Neural progenitor cell (in vitro differentiated cells): ENCODE measurements around the gene DCLK2. TPM values are rescaled to one million over a fixed set of nuclear protein-coding genes. Genes with fewer than 3 reads are reported as not detected.

Experiments
- DNase-seq: peaks from one replicate; pipeline ENCODE4 v3.0.0-alpha.2; 2016; ENCODE audit warnings: low spot score
- H2AFZ ChIP-seq: fragments of 200-600 bp; sonication (generic); replicated peaks from 2 replicates; pipeline ENCODE4 v1.6.1; 2016; ENCODE audit warnings: antibody characterized with exemption
- H3F3A ChIP-seq: fragments of 200-600 bp; sonication (generic); 2 replicates; pipeline ENCODE4 v1.6.1; 2016; ENCODE audit warnings: antibody characterized with exemption, low read depth
- H3K27ac ChIP-seq: fragments of 200-600 bp; sonication (generic); 2 replicates; pipeline ENCODE4 v1.5.1; 2016; ENCODE audit warnings: mild to moderate bottlenecking
- H3K27me3 ChIP-seq: fragments of 200-600 bp; sonication (generic); 2 replicates; pipeline ENCODE4 v1.6.1; 2016; ENCODE audit warnings: mild to moderate bottlenecking, moderate library complexity
- H3K36me3 ChIP-seq: fragments of 200-600 bp; sonication (generic); 2 replicates; pipeline ENCODE4 v1.5.1; 2016
- H3K4me1 ChIP-seq: fragments of 200-600 bp; sonication (generic); 2 replicates; pipeline ENCODE4 v1.6.1; 2016; ENCODE audit warnings: mixed run types
- H3K4me2 ChIP-seq: fragments of 200-600 bp; sonication (generic); 2 replicates; pipeline ENCODE4 v1.6.1; 2016
- H3K4me3 ChIP-seq: fragments of 200-600 bp; sonication (generic); 2 replicates; pipeline ENCODE4 v1.5.1; 2016
- H3K79me2 ChIP-seq: fragments of 200-600 bp; sonication (generic); 2 replicates; pipeline ENCODE4 v1.6.1; 2016; ENCODE audit warnings: low read depth
- H3K9ac ChIP-seq: fragments of 200-600 bp; sonication (generic); 2 replicates; pipeline ENCODE4 v1.6.1; 2016
- H3K9me3 ChIP-seq: fragments of 200-600 bp; sonication (generic); 2 replicates; pipeline ENCODE4 v1.5.1; 2016; ENCODE audit warnings: low read depth
- H4K20me1 ChIP-seq: fragments of 200-600 bp; sonication (generic); 2 replicates; pipeline ENCODE4 v1.6.1; 2016; ENCODE audit warnings: low read depth
- H3K27ac Mint-ChIP-seq: 3 replicates; pipeline ENCODE4 v1.8.0; 2021; ENCODE audit warnings: mixed read lengths
- H3K27me3 Mint-ChIP-seq: 2 replicates; pipeline ENCODE4 v1.8.0; 2022; ENCODE audit warnings: low read depth, mild to moderate bottlenecking, inconsistent platforms, moderate library complexity, mixed read lengths; ENCODE audit not compliant: insufficient read depth
- H3K36me3 Mint-ChIP-seq: 3 replicates; pipeline ENCODE4 v1.8.0; 2021; ENCODE audit warnings: mixed read lengths
- H3K4me1 Mint-ChIP-seq: 3 replicates; pipeline ENCODE4 v1.8.0; 2021; ENCODE audit warnings: mixed read lengths
- H3K4me3 Mint-ChIP-seq: 3 replicates; pipeline ENCODE4 v1.8.0; 2021; ENCODE audit warnings: mild to moderate bottlenecking, moderate library complexity, mixed read lengths
- H3K9me3 Mint-ChIP-seq: 3 replicates; pipeline ENCODE4 v1.8.0; 2020; ENCODE audit warnings: mixed read lengths
- CTCF ChIP-seq: fragments of 200-600 bp; sonication (generic); IDR thresholded peaks from 2 replicates; pipeline ENCODE4 v1.5.1; 2017; ENCODE audit warnings: antibody characterized with exemption, mild to moderate bottlenecking
- EZH2 ChIP-seq: fragments of 200-600 bp; sonication (generic); IDR thresholded peaks from 2 replicates; pipeline ENCODE4 v1.6.1; 2017; ENCODE audit warnings: antibody characterized with exemption, mild to moderate bottlenecking, moderate library complexity
- EZH2phosphoT487 ChIP-seq: fragments of 200-600 bp; sonication (generic); IDR thresholded peaks from 2 replicates; pipeline ENCODE4 v1.6.1; 2017; ENCODE audit warnings: antibody characterized with exemption
- total RNA-seq: library from RNA; depleted of rRNA; stranded (reverse); fragments of >200 nt; gene quantifications from 2 replicates; pipeline ENCODE4 v1.2.3, GENCODE V29; 2015; ENCODE audit warnings: low replicate concordance

Gene DCLK2
- total RNA-seq, 1 donor from 2014 or later, result 11.7 TPM

- no peak overlapping the region for H3K4me2 ChIP-seq
- no peak overlapping the region for H3K27ac Mint-ChIP-seq
Measured at GRCh38 chr4:150072906-150073714, 5.1 kb upstream of the DCLK2 start.

GRCh38 chr4:150074064-150074463 is 4.2 kb upstream of the DCLK2 start:
- H3K36me3 Mint-ChIP-seq, result no peaks in the 10 kb centered on the region
- H3K4me1 ChIP-seq, result no peaks in the 10 kb centered on the region
- no peak overlapping the region for H2AFZ ChIP-seq
- no peak overlapping the region for H3K9ac ChIP-seq
- H3K27me3 Mint-ChIP-seq, result peaks cover 4% of the 10 kb centered on the region
- DNase-seq, result no peak
- no peak for TF ChIP-seq EZH2
- no peak for TF ChIP-seq EZH2phosphoT487
- TF ChIP-seq CTCF, result no peak
- H3K79me2 ChIP-seq, result no peaks in the 10 kb centered on the region
- no peaks in the 10 kb centered on the region for H3K9me3 Mint-ChIP-seq
- H3K4me3 Mint-ChIP-seq, result no peak overlapping the region
- no peaks in the 10 kb centered on the region for H3K36me3 ChIP-seq
- H3F3A ChIP-seq, result peaks cover 8% of the 10 kb centered on the region
- H3K27me3 ChIP-seq, result peaks cover 35% of the 10 kb centered on the region
- H3K27ac ChIP-seq, result no peak overlapping the region
- H3K9me3 ChIP-seq, result no peaks in the 10 kb centered on the region
- H3K27ac Mint-ChIP-seq, result no peak overlapping the region
- no peaks in the 10 kb centered on the region for H4K20me1 ChIP-seq
- no peak overlapping the region for H3K4me3 ChIP-seq
- H3K4me1 Mint-ChIP-seq, result peaks cover 5% of the 10 kb centered on the region
- H3K4me2 ChIP-seq, result no peak overlapping the region

More at GRCh38 chr4:150072906-150073714, 5.1 kb upstream of the DCLK2 start:
- H3K4me3 ChIP-seq, result no peak overlapping the region
- peaks cover 26% of the 10 kb centered on the region for H3K27me3 ChIP-seq
- H3K36me3 Mint-ChIP-seq, result no peaks in the 10 kb centered on the region
- no peaks in the 10 kb centered on the region for H3K79me2 ChIP-seq
- H3K27ac ChIP-seq, result no peak overlapping the region
- peaks cover 8% of the 10 kb centered on the region for H3F3A ChIP-seq
- TF ChIP-seq EZH2 (no peak), CTCF (no peak), EZH2phosphoT487 (no peak)
- peaks cover 4% of the 10 kb centered on the region for H3K27me3 Mint-ChIP-seq
- H3K36me3 ChIP-seq, result no peaks in the 10 kb centered on the region
- no peaks in the 10 kb centered on the region for H4K20me1 ChIP-seq
- H3K9me3 Mint-ChIP-seq, result no peaks in the 10 kb centered on the region
- no peak overlapping the region for H3K4me3 Mint-ChIP-seq
- H3K9ac ChIP-seq, result no peak overlapping the region
- no peaks in the 10 kb centered on the region for H3K9me3 ChIP-seq
- H3K4me1 Mint-ChIP-seq, result peaks cover 5% of the 10 kb centered on the region
- no peak overlapping the region for H2AFZ ChIP-seq
- H3K4me1 ChIP-seq, result no peaks in the 10 kb centered on the region
- no peak for DNase-seq

GRCh38 chr4:150078579-150079080 is 385 bp downstream of the DCLK2 start:
- H3K4me3 ChIP-seq, result peak overlapping the region; percentile 71
- peak overlapping the region; percentile 88 for H2AFZ ChIP-seq
- H3K4me1 ChIP-seq, result no peaks in the 10 kb centered on the region
- Mint-ChIP-seq H3K4me1 (peaks cover 23% of the 10 kb centered on the region), H3K36me3 (peaks cover 6% of the 10 kb centered on the region), H3K9me3 (no peaks in the 10 kb centered on the region), H3K27ac (no peak overlapping the region), H3K4me3 (peak overlapping the region; percentile 92), H3K27me3 (peaks cover 4% of the 10 kb centered on the region)
- H3K79me2 ChIP-seq, result no peaks in the 10 kb centered on the region
- no peak overlapping the region for H3K27ac ChIP-seq
- H3K9me3 ChIP-seq, result no peaks in the 10 kb centered on the region
- H3K9ac ChIP-seq, result no peak overlapping the region
- TF ChIP-seq EZH2 (no peak), CTCF (no peak), EZH2phosphoT487 (no peak)
- H4K20me1 ChIP-seq, result peaks cover 16% of the 10 kb centered on the region
- peaks cover 8% of the 10 kb centered on the region for H3F3A ChIP-seq
- H3K4me2 ChIP-seq, result peak overlapping the region; percentile 85
- DNase-seq, result peak; percentile 65
- H3K36me3 ChIP-seq, result no peaks in the 10 kb centered on the region
- peaks cover 76% of the 10 kb centered on the region for H3K27me3 ChIP-seq
